SK-N-SH (cell line): Measurements from ENCODE around the gene ITGA1. TPM values are rescaled to one million over a fixed set of nuclear protein-coding genes. Genes with fewer than 3 reads are reported as not detected.

Source experiments
- CTCF ChIA-PET: fragments of 300-600, 350-600 bp; formaldehyde crosslinking; extraction: SDS; loops from one replicate; lab custom pipeline; 2021; lab: Yijun Ruan, JAX
- POLR2A ChIA-PET: fragments of 350-600 bp; sonication (Branson Sonifier 250); formaldehyde crosslinking; extraction: SDS; loops from one replicate; lab custom pipeline; 2020; ENCODE audit warnings: antibody characterized with exemption, inconsistent platforms; lab: Yijun Ruan, JAX
- DNase-seq: peaks from one replicate; pipeline ENCODE4 v3.0.0; 2012
- H2AFZ ChIP-seq: fragments of 200-600 bp; sonication (generic); 2 replicates; pipeline ENCODE4 v1.8.1; 2016; ENCODE audit warnings: antibody characterized with exemption, mild to moderate bottlenecking, low read depth
- H3F3A ChIP-seq: fragments of 200-600 bp; sonication (generic); replicated peaks from 2 replicates; pipeline ENCODE3; 2016; ENCODE audit warnings: antibody characterized with exemption, mild to moderate bottlenecking; ENCODE audit not compliant: insufficient read depth
- H3K27ac ChIP-seq, 2 experiments: fragments of 200-500 bp in 1 of 2; fragments of 200-600 bp in 1 of 2; sonication (Bioruptor generic) in 1 of 2; sonication (generic), shearing (Covaris generic) in 1 of 2; 2 replicates each; pipeline versions ENCODE4 v1.5.1 to v1.6.1; 2014 to 2016; ENCODE audit warnings: low read depth in 2 of 2, inconsistent platforms in 1 of 2, low read length in 1 of 2, mild to moderate bottlenecking in 1 of 2, mixed read lengths in 1 of 2
- H3K27me3 ChIP-seq: fragments of 200-600 bp; sonication (generic), shearing (Covaris generic); 2 replicates; pipeline ENCODE4 v1.6.1; 2016; ENCODE audit warnings: mixed run types; ENCODE audit not compliant: insufficient read depth
- H3K36me3 ChIP-seq, 2 experiments: fragments of 200-500 bp in 1 of 2; fragments of 200-600 bp in 1 of 2; sonication (Bioruptor generic) in 1 of 2; sonication (generic) in 1 of 2; replicated peaks in 1 of 2; 2 replicates each; pipeline versions ENCODE3 to v1.5.1; 2014 to 2016; ENCODE audit warnings: low read length in 1 of 2, mild to moderate bottlenecking in 1 of 2; ENCODE audit not compliant: insufficient read depth in 2 of 2, control insufficient read depth in 1 of 2
- H3K4me1 ChIP-seq, 2 experiments: fragments of 200-500 bp in 1 of 2; fragments of 200-600 bp in 1 of 2; sonication (Bioruptor generic) in 1 of 2; sonication (generic), shearing (Covaris generic) in 1 of 2; 2 replicates each; pipeline versions ENCODE4 v1.5.1 to v1.6.1; 2014 to 2016; ENCODE audit warnings: low read depth in 1 of 2, low read length in 1 of 2, mixed run types in 1 of 2; ENCODE audit not compliant: insufficient read depth in 2 of 2, control insufficient read depth in 1 of 2
- H3K4me2 ChIP-seq: fragments of 200-600 bp; sonication (generic), shearing (Covaris generic); 2 replicates; pipeline ENCODE4 v1.6.1; 2017; ENCODE audit warnings: mixed run types
- H3K4me3 ChIP-seq, 2 experiments: fragments of 200-500 bp in 1 of 2; fragments of 200-600 bp in 1 of 2; sonication (Bioruptor generic) in 1 of 2; sonication (generic), shearing (Covaris generic) in 1 of 2; 2 replicates each; pipeline versions ENCODE4 v1.5.1 to v1.8.1; 2014 to 2016; ENCODE audit warnings: low read depth in 2 of 2, inconsistent platforms in 1 of 2, low read length in 1 of 2, mild to moderate bottlenecking in 1 of 2, mixed read lengths in 1 of 2, moderate library complexity in 1 of 2
- H3K79me2 ChIP-seq: fragments of 200-600 bp; sonication (generic); 2 replicates; pipeline ENCODE4 v1.8.1; 2017; ENCODE audit warnings: mild to moderate bottlenecking; ENCODE audit not compliant: insufficient read depth
- H3K9ac ChIP-seq: fragments of 200-600 bp; sonication (generic); 2 replicates; pipeline ENCODE4 v1.6.1; 2017; ENCODE audit warnings: mixed run types
- H3K9me2 ChIP-seq: fragments of 200-600 bp; sonication (generic); 2 replicates; pipeline ENCODE4 v1.6.1; 2017; ENCODE audit warnings: mixed run types
- H3K9me3 ChIP-seq: fragments of 200-600 bp; sonication (generic); 2 replicates; pipeline ENCODE4 v1.6.1; 2017; ENCODE audit warnings: mixed run types, mild to moderate bottlenecking, moderate library complexity
- H4K20me1 ChIP-seq: fragments of 200-600 bp; sonication (generic); 2 replicates; pipeline ENCODE4 v1.6.1; 2017; ENCODE audit warnings: mild to moderate bottlenecking, mixed run types; ENCODE audit not compliant: insufficient read depth
- CHD2 ChIP-seq: fragments of 150-350 bp; IDR thresholded peaks from 2 replicates; pipeline ENCODE4 v1.6.1; 2018; ENCODE audit warnings: low read length; ENCODE audit not compliant: partially characterized antibody
- EP300 ChIP-seq, 2 experiments: IDR thresholded peaks; 2 replicates each; pipeline versions ENCODE4 v1.4.0 to v1.6.1; 2012; ENCODE audit warnings: borderline replicate concordance in 1 of 2, low read depth in 1 of 2, low read length in 1 of 2
- EZH2phosphoT487 ChIP-seq: fragments of 200-600 bp; sonication (generic); IDR thresholded peaks from 2 replicates; pipeline ENCODE4 v1.6.1; 2017; ENCODE audit warnings: low read depth, mixed run types, mild to moderate bottlenecking, antibody characterized with exemption, moderate library complexity, borderline replicate concordance
- IRF3 ChIP-seq: fragments of 150-350 bp; IDR thresholded peaks from 2 replicates; pipeline ENCODE4 v1.6.1; 2016; ENCODE audit warnings: mild to moderate bottlenecking, low read depth, low read length
- JUND ChIP-seq: IDR thresholded peaks from 2 replicates; pipeline ENCODE4 v1.4.0; 2012
- MEF2A ChIP-seq: IDR thresholded peaks from 2 replicates; pipeline ENCODE4 v1.4.0; 2012; ENCODE audit warnings: low read depth, borderline replicate concordance
- NRF1 ChIP-seq: IDR thresholded peaks from 2 replicates; pipeline ENCODE4 v1.6.1; 2012; ENCODE audit warnings: low read depth, mild to moderate bottlenecking, low read length
- REST ChIP-seq: IDR thresholded peaks from 2 replicates; pipeline ENCODE4 v1.6.1; 2012; ENCODE audit warnings: mild to moderate bottlenecking, low read depth, low read length, moderate library complexity
- TAF1 ChIP-seq: IDR thresholded peaks from 2 replicates; pipeline ENCODE4 v1.6.1; 2012; ENCODE audit warnings: low read depth, mild to moderate bottlenecking, low read length, moderate library complexity, borderline replicate concordance
- TCF12 ChIP-seq: IDR thresholded peaks from 2 replicates; pipeline ENCODE4 v1.4.0; 2012
- TEAD4 ChIP-seq: IDR thresholded peaks from 2 replicates; pipeline ENCODE4 v1.4.0; 2012; ENCODE audit warnings: mild to moderate bottlenecking, borderline replicate concordance; ENCODE audit not compliant: insufficient read depth
- WGBS: methylation state at CpG from one replicate; pipeline ENCODE4 v1.1.6; 2017; ENCODE audit warnings: low lambda C conversion rate; 5-methylcytosine and 5-hydroxymethylcytosine counted together
- polyA plus RNA-seq, 3 experiments: library from polyadenylated mRNA; depleted of rRNA; stranded (reverse); fragments of >200 nt; gene quantifications; 2 replicates each; pipeline ENCODE4 v1.2.3, GENCODE V29; 2012

ITGA1 gene
- polyA plus RNA-seq, 1 of the 3 experiments (the other 2 are of a cell fraction): 7.7 TPM

GRCh38 chr5:52809884-52810283, 22.2 kb downstream of the ITGA1 start:
- Histone ChIP-seq H3K36me3 (peaks cover 12 to 13% of the 10 kb centered on the region in 2 experiments), H3K79me2 (peaks cover 24% of the 10 kb centered on the region), H3K4me1 (peaks cover 0 to 11% of the 10 kb centered on the region in 2 experiments), H3K4me3 (no peak overlapping the region), H3K27ac (peak overlapping the region in 1 of 2 experiments; percentile 62; a peak in 2 of 4 replicates), H3K9ac (peak overlapping the region; percentile 35; the same call in 1 of the 2 replicates), H3K9me3 (no peaks in the 10 kb centered on the region), H2AFZ (peak overlapping the region; percentile 61; the same call in 1 of the 2 replicates), H3K27me3 (no peaks in the 10 kb centered on the region), H4K20me1 (no peaks in the 10 kb centered on the region), H3K9me2 (no peaks in the 10 kb centered on the region), H3F3A (peaks cover 21% of the 10 kb centered on the region), H3K4me2 (peak overlapping the region; percentile 63)
- WGBS: 24% methylated on average over 1 of the region's 1 CpG
- TF ChIP-seq REST (no peak), JUND (0 out of 2 replicates have a peak, but pooled peaks have one; percentile 15)
- no peak for DNase-seq
- CTCF ChIA-PET: interaction anchor here (1.7 kb wide), 1 partner anchor 13 kb away, joined by 7 read pairs; no protein-coding TSS in a partner anchor
- POLR2A ChIA-PET: no interaction called here

- Histone ChIP-seq H3K27me3 (no peaks in the 10 kb centered on the region), H3F3A (peaks cover 19% of the 10 kb centered on the region), H3K9ac (0 out of 2 replicates have a peak overlapping the region, but pooled peaks have one; percentile 35), H3K4me1 (peaks cover 0 to 11% of the 10 kb centered on the region in 2 experiments), H2AFZ (0 out of 2 replicates have a peak overlapping the region, but pooled peaks have one; percentile 61), H3K36me3 (peaks cover 7% of the 10 kb centered on the region in 2 experiments), H3K9me2 (no peaks in the 10 kb centered on the region), H3K9me3 (no peaks in the 10 kb centered on the region), H3K4me3 (no peak overlapping the region), H3K27ac (peak overlapping the region in 1 of 2 experiments; percentile 62; a peak in 2 of 4 replicates), H3K4me2 (peak overlapping the region; percentile 63; the same call in 1 of the 2 replicates), H4K20me1 (no peaks in the 10 kb centered on the region)
- POLR2A ChIA-PET: no interaction called here
- 70% methylated on average over 1 of the region's 1 CpG for WGBS
- no peak for TF ChIP-seq EP300 (IDR thresholded peaks at IDR 0.05; ENCODE audit: borderline replicate concordance in 1 of 2, low read depth in 1 of 2, low read length in 1 of 2)
- no peak for TF ChIP-seq MEF2A
- TF ChIP-seq TAF1: no peak
- no peak for TF ChIP-seq CHD2
- no peak for TF ChIP-seq EZH2phosphoT487
- no peak for TF ChIP-seq TCF12
- TF ChIP-seq TEAD4: no peak
- TF ChIP-seq NRF1: no peak
- no peak for TF ChIP-seq IRF3
- TF ChIP-seq, all 33 proteins: peak for 0
- peaks cover 21% of the 10 kb centered on the region for H3K79me2 ChIP-seq
- CTCF ChIA-PET: interaction anchor here (1.7 to 1.9 kb wide), 2 partner anchors 9 to 13 kb away, joined by 5 to 7 read pairs; no protein-coding TSS in a partner anchor
- no peak for DNase-seq
These were observed 22.7 kb downstream of the ITGA1 start for GRCh38 chr5:52810426-52810825.
